OCI-LY7 (cell line): ENCODE results near the gene MAML3. TPM values are rescaled to one million over a fixed set of nuclear protein-coding genes. Genes with fewer than 3 reads are reported as not detected.

Experiments used
- BruUV-seq: library from RNA; stranded (reverse); fragments of 400-500 nt; replicated peaks from 2 replicates; lab custom pipeline; 2021; lab: Mats Ljungman, UMichigan
- CTCF ChIA-PET: fragments of 300-600 bp; sonication (Branson Sonifier 250); formaldehyde crosslinking; loops from one replicate; lab custom pipeline; 2022; ENCODE audit warnings: antibody characterized with exemption; ENCODE audit not compliant: unreplicated experiment; lab: Charles Lee
- POLR2A ChIA-PET: fragments of 300-600 bp; sonication (Branson Sonifier 250); formaldehyde crosslinking; loops from one replicate; lab custom pipeline; 2022; ENCODE audit warnings: antibody characterized with exemption; lab: Charles Lee
- DNase-seq: peaks from one replicate; pipeline ENCODE4 v3.0.0-alpha.2; 2015; ENCODE audit warnings: low spot score
- H2AFZ ChIP-seq: fragments of 200-600 bp; sonication (generic), shearing (Covaris generic); 2 replicates; pipeline ENCODE4 v1.6.1; 2014; ENCODE audit warnings: mild to moderate bottlenecking, antibody characterized with exemption, low read length, moderate library complexity
- H3K27ac ChIP-seq: fragments of 200-600 bp; sonication (generic); 2 replicates; pipeline ENCODE4 v1.5.1; 2014; ENCODE audit warnings: mixed run types, low read depth, mild to moderate bottlenecking, moderate library complexity, low read length, inconsistent platforms; ENCODE audit not compliant: poor library complexity, severe bottlenecking
- H3K36me3 ChIP-seq: fragments of 200-600 bp; sonication (generic); 2 replicates; pipeline ENCODE4 v1.6.1; 2014; ENCODE audit warnings: mild to moderate bottlenecking, antibody characterized with exemption, low read length, moderate library complexity, mixed read lengths; ENCODE audit not compliant: insufficient read depth
- H3K4me1 ChIP-seq: fragments of 200-600 bp; sonication (generic); 2 replicates; pipeline ENCODE4 v1.5.1; 2014; ENCODE audit warnings: mild to moderate bottlenecking, low read length; ENCODE audit not compliant: insufficient read depth, poor library complexity, severe bottlenecking
- H3K4me2 ChIP-seq: fragments of 200-600 bp; sonication (generic); 2 replicates; pipeline ENCODE4 v1.6.1; 2014; ENCODE audit warnings: mild to moderate bottlenecking, low read length
- H3K4me3 ChIP-seq: fragments of 200-600 bp; sonication (generic); 2 replicates; pipeline ENCODE4 v1.5.1; 2014; ENCODE audit warnings: mild to moderate bottlenecking, low read depth, low read length; ENCODE audit not compliant: poor library complexity, severe bottlenecking
- H3K79me2 ChIP-seq: fragments of 200-600 bp; sonication (generic); 2 replicates; pipeline ENCODE4 v1.6.1; 2016; ENCODE audit warnings: low read depth, mild to moderate bottlenecking, low read length, moderate library complexity, mixed read lengths; ENCODE audit not compliant: insufficient read depth
- H3K9me2 ChIP-seq: fragments of 200-600 bp; sonication (generic); 2 replicates; pipeline ENCODE4 v1.6.1; 2016; ENCODE audit warnings: mild to moderate bottlenecking, low read length, mixed read lengths; ENCODE audit not compliant: insufficient read depth
- H3K9me3 ChIP-seq: fragments of 200-600 bp; sonication (generic); 2 replicates; pipeline ENCODE4 v1.6.1; 2014; ENCODE audit warnings: mild to moderate bottlenecking, mixed run types, low read length, mixed read lengths
- H4K20me1 ChIP-seq: fragments of 200-600 bp; sonication (generic); 2 replicates; pipeline ENCODE4 v1.6.1; 2014; ENCODE audit warnings: mild to moderate bottlenecking, antibody characterized with exemption, low read length, moderate library complexity, mixed read lengths; ENCODE audit not compliant: insufficient read depth
- CTCF ChIP-seq: fragments of 200-600 bp; sonication (generic); conservative IDR thresholded peaks from 2 replicates; pipeline ENCODE4 v1.5.1; 2014; ENCODE audit warnings: mild to moderate bottlenecking, antibody characterized with exemption, low read length, moderate library complexity, mixed read lengths
- EZH2phosphoT487 ChIP-seq: fragments of 200-600 bp; sonication (generic); IDR thresholded peaks from 2 replicates; pipeline ENCODE4 v1.6.1; 2018; ENCODE audit warnings: low read depth, borderline replicate concordance, mild to moderate bottlenecking, mixed run types, antibody characterized with exemption, low read length, moderate library complexity, mixed read lengths
- intact Hi-C: fragments of 100-400 bp; cut with micrococcal nuclease; formaldehyde crosslinking; loops from one replicate; pipeline ENCODE4 v1.10.0; 2022; ENCODE audit not compliant: unreplicated experiment
- total RNA-seq, 2 experiments: library from RNA; depleted of rRNA in 1 of 2; stranded (reverse); fragments of >200 nt in 1 of 2; shearing (Covaris generic) in 1 of 2; gene quantifications; 2 replicates each; pipeline ENCODE4 v1.2.3, GENCODE V29; 2014 to 2022

The MAML3 gene
- total RNA-seq, 2 experiments from 2014 or later, result 0.80 to 1.2 TPM

- Histone ChIP-seq H4K20me1 (no peaks in the 10 kb centered on the region), H3K4me1 (no peaks in the 10 kb centered on the region), H2AFZ (no peak overlapping the region), H3K4me2 (no peak overlapping the region), H3K27ac (no peak overlapping the region), H3K9me2 (no peaks in the 10 kb centered on the region), H3K36me3 (no peaks in the 10 kb centered on the region), H3K4me3 (no peak overlapping the region), H3K9me3 (no peaks in the 10 kb centered on the region), H3K79me2 (no peaks in the 10 kb centered on the region)
- POLR2A ChIA-PET, result no interaction called here
- no peak for DNase-seq
- TF ChIP-seq CTCF (no peak), EZH2phosphoT487 (no peak)
- BruUV-seq, result no TSS peak
- CTCF ChIA-PET, result no interaction called here
- intact Hi-C loops, result no loop called here
Observed at GRCh38 chr4:139783741-139784484, 370.1 kb downstream of the MAML3 start.

DNA sequence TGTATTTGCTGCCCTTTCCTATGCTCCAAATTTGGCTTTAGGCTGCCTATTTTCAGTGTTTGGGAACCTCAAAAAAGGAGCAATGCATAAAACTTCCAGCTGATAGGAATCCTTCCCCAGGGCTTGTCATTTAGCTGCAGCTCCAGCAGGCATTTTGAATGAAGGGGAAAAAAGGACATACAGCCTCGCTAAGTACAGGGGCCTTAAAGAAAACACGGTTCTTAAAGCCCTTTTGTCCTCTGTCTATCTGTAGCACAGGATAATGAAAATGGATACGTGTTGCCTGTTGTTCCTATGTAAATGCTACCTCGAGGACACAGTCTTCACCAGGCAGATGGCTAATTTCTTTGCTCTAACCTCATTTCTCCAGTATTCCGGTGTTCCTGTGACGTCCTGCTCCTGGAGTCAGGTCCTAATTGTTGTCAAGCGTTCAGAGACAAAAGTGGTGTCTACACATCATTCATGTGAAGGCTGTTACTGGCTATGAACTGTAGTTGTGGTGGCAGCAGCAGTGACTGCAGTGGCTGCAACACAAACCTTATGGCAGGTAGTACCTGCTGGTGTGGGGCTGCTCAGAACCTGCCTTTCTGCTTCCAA, 371.0 kb downstream of the MAML3 start:
- Histone ChIP-seq H3K9me2 (no peaks in the 10 kb centered on the region), H2AFZ (no peak overlapping the region), H3K4me2 (no peak overlapping the region), H3K4me3 (no peak overlapping the region), H3K36me3 (no peaks in the 10 kb centered on the region), H3K9me3 (no peaks in the 10 kb centered on the region), H3K27ac (no peak overlapping the region), H4K20me1 (no peaks in the 10 kb centered on the region), H3K4me1 (no peaks in the 10 kb centered on the region), H3K79me2 (no peaks in the 10 kb centered on the region)
- DNase-seq, result no peak
- no peak for TF ChIP-seq CTCF
- intact Hi-C loops, result no loop called here
- ChIA-PET POLR2A (interaction anchor here (0.6 to 0.9 kb wide), 2 partner anchors 122 to 163 kb away, joined by 3 read pairs; no protein-coding TSS in a partner anchor), CTCF (no interaction called here)
- BruUV-seq, result no TSS peak

GRCh38 chr4:139781066-139781465, 372.9 kb downstream of the MAML3 start:
- no peak overlapping the region for H2AFZ ChIP-seq
- POLR2A ChIA-PET, result interaction anchor here (1.0 kb wide), 1 partner anchor 10 kb away, joined by 3 read pairs; no protein-coding TSS in a partner anchor
- H3K4me1 ChIP-seq, result no peaks in the 10 kb centered on the region
- H3K9me2 ChIP-seq, result no peaks in the 10 kb centered on the region
- intact Hi-C loops, result no loop called here
- no peak for TF ChIP-seq EZH2phosphoT487
- TF ChIP-seq CTCF, result no peak
- H3K9me3 ChIP-seq, result no peaks in the 10 kb centered on the region
- H4K20me1 ChIP-seq, result no peaks in the 10 kb centered on the region
- H3K36me3 ChIP-seq, result no peaks in the 10 kb centered on the region
- H3K27ac ChIP-seq, result no peak overlapping the region
- no peak overlapping the region for H3K4me3 ChIP-seq
- BruUV-seq, result no TSS peak
- DNase-seq, result no peak
- CTCF ChIA-PET, result no interaction called here
- H3K4me2 ChIP-seq, result no peak overlapping the region
- no peaks in the 10 kb centered on the region for H3K79me2 ChIP-seq
